Kidney epithelial cell (primary cell): Measurements from ENCODE around the gene ITGB5. TPM values are rescaled to one million over a fixed set of nuclear protein-coding genes. Genes with fewer than 3 reads are reported as not detected.

Experiments
- DNase-seq: peaks from one replicate; pipeline ENCODE4 v3.0.0-alpha.2; 2010; ENCODE audit warnings: low read depth
- H3K27me3 ChIP-seq: 2 replicates; pipeline ENCODE4 v1.6.0; 2011; ENCODE audit warnings: low read length; ENCODE audit not compliant: control insufficient read depth, insufficient read depth
- H3K36me3 ChIP-seq: 2 replicates; pipeline ENCODE4 v1.5.1; 2011; ENCODE audit warnings: low read length; ENCODE audit not compliant: control insufficient read depth, insufficient read depth
- H3K4me3 ChIP-seq: 2 replicates; pipeline ENCODE4 v1.5.1; 2011; ENCODE audit warnings: low read depth, mild to moderate bottlenecking, control low read depth, low read length
- CTCF ChIP-seq: IDR thresholded peaks from 2 replicates; pipeline ENCODE4 v1.5.1; 2011; ENCODE audit warnings: mild to moderate bottlenecking, moderate library complexity, low read length, control low read depth, inconsistent platforms; ENCODE audit not compliant: insufficient read depth, poor library complexity, severe bottlenecking
- total RNA-seq: library from RNA; depleted of rRNA; stranded (reverse); fragments of >200 nt; gene quantifications from 2 replicates; pipeline ENCODE4 v1.2.3, GENCODE V29; 2015

Gene ITGB5
- total RNA-seq, 1 donor from 2014 or later = 86.0 TPM

GRCh38 chr3:124780356-124780755 is 106.8 kb downstream of the ITGB5 start:
- no peak for TF ChIP-seq CTCF
- no peak for DNase-seq
- no peak overlapping the region for H3K4me3 ChIP-seq
- no peaks in the 10 kb centered on the region for H3K36me3 ChIP-seq
- H3K27me3 ChIP-seq = no peaks in the 10 kb centered on the region

GRCh38 chr3:124779751-124780191 is 107.4 kb downstream of the ITGB5 start:
- no peak for DNase-seq
- no peak for TF ChIP-seq CTCF
- Histone ChIP-seq H3K4me3 (no peak overlapping the region), H3K36me3 (no peaks in the 10 kb centered on the region), H3K27me3 (no peaks in the 10 kb centered on the region)

- H3K27me3 ChIP-seq = no peaks in the 10 kb centered on the region
- DNase-seq = no peak
- no peaks in the 10 kb centered on the region for H3K36me3 ChIP-seq
- no peak for TF ChIP-seq CTCF
- H3K4me3 ChIP-seq = no peak overlapping the region
Observed at GRCh38 chr3:124779116-124779515, 108.0 kb downstream of the ITGB5 start.

GRCh38 chr3:124777762-124778470 is 109.2 kb downstream of the ITGB5 start:
- no peak overlapping the region for H3K4me3 ChIP-seq
- TF ChIP-seq CTCF = no peak
- no peaks in the 10 kb centered on the region for H3K36me3 ChIP-seq
- H3K27me3 ChIP-seq = no peaks in the 10 kb centered on the region
- DNase-seq = no peak

GRCh38 chr3:124776856-124777255 is 110.3 kb downstream of the ITGB5 start:
- Histone ChIP-seq H3K27me3 (no peaks in the 10 kb centered on the region), H3K4me3 (no peak overlapping the region), H3K36me3 (no peaks in the 10 kb centered on the region)
- DNase-seq = no peak
- TF ChIP-seq CTCF = no peak

GRCh38 chr3:124775877-124776276 is 111.3 kb downstream of the ITGB5 start:
- DNase-seq = no peak
- no peak overlapping the region for H3K4me3 ChIP-seq
- no peaks in the 10 kb centered on the region for H3K27me3 ChIP-seq
- TF ChIP-seq CTCF = no peak
- no peaks in the 10 kb centered on the region for H3K36me3 ChIP-seq
